Measurements from ENCODE around the gene COL23A1.

COL23A1 gene

GRCh38 chr5:178430186-178431062 is 159.8 kb downstream of the COL23A1 start:
- in situ Hi-C loops (cut with MboI; ENCODE audit: low sequenced_read_pairs, unreplicated experiment), result no loop called here
- no peak for TF ChIP-seq CTCF (IDR thresholded peaks at IDR 0.05; ENCODE audit: borderline replicate concordance, control extremely low read depth, extremely low read depth, insufficient read depth, missing control alignments)
- DNase-seq (ENCODE audit: low spot score), result no peak

- in situ Hi-C loops (cut with MboI; ENCODE audit: low sequenced_read_pairs, unreplicated experiment), result no loop called here
- no peak for DNase-seq (ENCODE audit: low spot score)
- TF ChIP-seq CTCF (IDR thresholded peaks at IDR 0.05; ENCODE audit: borderline replicate concordance, control extremely low read depth, extremely low read depth, insufficient read depth, missing control alignments), result no peak
These were observed 160.6 kb downstream of the COL23A1 start for GRCh38 chr5:178429491-178430185.

- in situ Hi-C loops (cut with MboI; ENCODE audit: low sequenced_read_pairs, unreplicated experiment), result no loop called here
- no peak for DNase-seq (ENCODE audit: low spot score)
- TF ChIP-seq CTCF (IDR thresholded peaks at IDR 0.05; ENCODE audit: borderline replicate concordance, control extremely low read depth, extremely low read depth, insufficient read depth, missing control alignments), result no peak
These were observed 161.1 kb downstream of the COL23A1 start for GRCh38 chr5:178429156-178429468.

- no peak for DNase-seq (ENCODE audit: low spot score)
- in situ Hi-C loops (cut with MboI; ENCODE audit: low sequenced_read_pairs, unreplicated experiment), result no loop called here
- no peak for TF ChIP-seq CTCF (IDR thresholded peaks at IDR 0.05; ENCODE audit: borderline replicate concordance, control extremely low read depth, extremely low read depth, insufficient read depth, missing control alignments)
These were observed 161.6 kb downstream of the COL23A1 start for GRCh38 chr5:178428341-178429155.

GRCh38 chr5:178427576-178428197 is 162.5 kb downstream of the COL23A1 start:
- no peak for DNase-seq (ENCODE audit: low spot score)
- TF ChIP-seq CTCF (IDR thresholded peaks at IDR 0.05; ENCODE audit: borderline replicate concordance, control extremely low read depth, extremely low read depth, insufficient read depth, missing control alignments), result no peak
- in situ Hi-C loops (cut with MboI; ENCODE audit: low sequenced_read_pairs, unreplicated experiment), result no loop called here
